HFFc6 (cell line): ENCODE measurements around the gene CGB5. TPM values are rescaled to one million over a fixed set of nuclear protein-coding genes. Genes with fewer than 3 reads are reported as not detected.

Experiments used
- DNase-seq: peaks from one replicate; pipeline ENCODE4 v3.0.0-alpha.2; 2018
- H3K27ac Mint-ChIP-seq: 2 replicates; pipeline ENCODE4 v1.8.0; 2020; ENCODE audit warnings: mild to moderate bottlenecking, mixed read lengths
- H3K27me3 Mint-ChIP-seq: 2 replicates; pipeline ENCODE4 v1.8.0; 2021; ENCODE audit warnings: mild to moderate bottlenecking, moderate library complexity, mixed read lengths; ENCODE audit not compliant: insufficient read depth
- H3K36me3 Mint-ChIP-seq: 2 replicates; pipeline ENCODE4 v1.8.0; 2021; ENCODE audit warnings: low read depth, mixed read lengths
- H3K4me1 Mint-ChIP-seq: 2 replicates; pipeline ENCODE4 v1.8.0; 2020; ENCODE audit warnings: low read depth, mixed read lengths
- H3K4me3 Mint-ChIP-seq: 2 replicates; pipeline ENCODE4 v1.8.0; 2020; ENCODE audit warnings: mild to moderate bottlenecking, moderate library complexity, mixed read lengths
- H3K9me3 Mint-ChIP-seq: 2 replicates; pipeline ENCODE4 v1.8.0; 2020; ENCODE audit warnings: mild to moderate bottlenecking, mixed read lengths
- CTCF ChIP-seq: fragments of 200-600 bp; sonication (generic); IDR thresholded peaks from 2 replicates; pipeline ENCODE4 v1.5.0; 2021; ENCODE audit warnings: antibody characterized with exemption, mild to moderate bottlenecking
- total RNA-seq, 6 experiments: library from RNA; stranded (reverse); fragmentation: NEBNext Ultra II Directional; extraction: Animal tissue kit (Norgen Biotek cat#: 25700); gene quantifications; 2 replicates in 1 of 6; 3 replicates in 5 of 6; pipeline ENCODE4 v1.2.3, GENCODE V29; 2021

CGB5 gene
- total RNA-seq, 6 experiments from 2014 or later = 0.23 to 0.75 TPM; not detected in 4

GRCh38 chr19:49004964-49005614 is 38.6 kb upstream of the CGB5 start:
- no peak for DNase-seq
- Mint-ChIP-seq H3K27ac (no peak overlapping the region), H3K9me3 (no peaks in the 10 kb centered on the region), H3K4me3 (no peak overlapping the region), H3K27me3 (peaks cover 1% of the 10 kb centered on the region; the same call in 1 of the 2 replicates), H3K36me3 (peaks cover 5% of the 10 kb centered on the region), H3K4me1 (peaks cover under 1% of the 10 kb centered on the region)
- no peak for TF ChIP-seq CTCF

GRCh38 chr19:49006905-49007304 is 36.7 kb upstream of the CGB5 start:
- H3K27me3 Mint-ChIP-seq = peaks cover 1% of the 10 kb centered on the region; the same call in 1 of the 2 replicates
- H3K36me3 Mint-ChIP-seq = peaks cover 10% of the 10 kb centered on the region
- H3K4me1 Mint-ChIP-seq = no peaks in the 10 kb centered on the region
- H3K27ac Mint-ChIP-seq = no peak overlapping the region
- no peak for TF ChIP-seq CTCF
- H3K4me3 Mint-ChIP-seq = no peak overlapping the region
- DNase-seq = no peak
- no peaks in the 10 kb centered on the region for H3K9me3 Mint-ChIP-seq

GRCh38 chr19:49009828-49010227 is 33.8 kb upstream of the CGB5 start:
- H3K27me3 Mint-ChIP-seq = peaks cover 1% of the 10 kb centered on the region
- no peaks in the 10 kb centered on the region for H3K9me3 Mint-ChIP-seq
- no peaks in the 10 kb centered on the region for H3K4me1 Mint-ChIP-seq
- no peak for DNase-seq
- H3K27ac Mint-ChIP-seq = no peak overlapping the region
- H3K36me3 Mint-ChIP-seq = peaks cover 22% of the 10 kb centered on the region
- no peak overlapping the region for H3K4me3 Mint-ChIP-seq
- no peak for TF ChIP-seq CTCF

- H3K36me3 Mint-ChIP-seq = peaks cover 24% of the 10 kb centered on the region
- no peaks in the 10 kb centered on the region for H3K9me3 Mint-ChIP-seq
- no peak overlapping the region for H3K4me3 Mint-ChIP-seq
- H3K27me3 Mint-ChIP-seq = peaks cover 1% of the 10 kb centered on the region
- no peak overlapping the region for H3K27ac Mint-ChIP-seq
- TF ChIP-seq CTCF = no peak
- H3K4me1 Mint-ChIP-seq = no peaks in the 10 kb centered on the region
- no peak for DNase-seq
Measured at GRCh38 chr19:49010453-49010852, 33.2 kb upstream of the CGB5 start.

GRCh38 chr19:49011194-49011593 is 32.5 kb upstream of the CGB5 start:
- TF ChIP-seq CTCF = no peak
- H3K4me1 Mint-ChIP-seq = no peaks in the 10 kb centered on the region
- DNase-seq = no peak
- no peaks in the 10 kb centered on the region for H3K9me3 Mint-ChIP-seq
- peaks cover 1% of the 10 kb centered on the region for H3K27me3 Mint-ChIP-seq
- no peak overlapping the region for H3K4me3 Mint-ChIP-seq
- H3K27ac Mint-ChIP-seq = no peak overlapping the region
- peaks cover 27% of the 10 kb centered on the region for H3K36me3 Mint-ChIP-seq
